SK-N-SH treated with all-trans-retinoic acid at 6 μM for 48 hours (cell line): ENCODE measurements around the gene MRPS18A.

ENCODE experiments used
- ESRRG ChIP-seq: fragments of 250-450 bp; sonication (Bioruptor Pico); IDR thresholded peaks from 2 replicates; pipeline ENCODE4 v1.6.1; 2021; ENCODE audit warnings: mild to moderate bottlenecking
- ISL1 ChIP-seq: fragments of 250-450 bp; sonication (Bioruptor Pico); IDR thresholded peaks from 2 replicates; pipeline ENCODE4 v2.1.2; 2022; ENCODE audit warnings: mild to moderate bottlenecking, moderate library complexity
- PPARA ChIP-seq: fragments of 250-450 bp; sonication (Bioruptor Pico); IDR thresholded peaks from 2 replicates; pipeline ENCODE4 v1.5.0; 2020; ENCODE audit warnings: mild to moderate bottlenecking, borderline replicate concordance
- RARB ChIP-seq: fragments of 250-450 bp; sonication (Bioruptor Pico); IDR thresholded peaks from 2 replicates; pipeline ENCODE4 v1.8.0; 2021; ENCODE audit warnings: mild to moderate bottlenecking, moderate library complexity
- SNAI2 ChIP-seq: fragments of 250-450 bp; sonication (Bioruptor Pico); IDR thresholded peaks from 2 replicates; pipeline ENCODE4 v1.5.0; 2020; ENCODE audit warnings: mild to moderate bottlenecking, moderate library complexity
- ZFP30 ChIP-seq: fragments of 450-650 bp; formaldehyde crosslinking; IDR thresholded peaks from 2 replicates; pipeline ENCODE4 v1.5.0; 2022; ENCODE audit warnings: mild to moderate bottlenecking, moderate library complexity
- TF ChIP-seq, protein P1 (sequence below): fragments of 250-450 bp; sonication (Bioruptor Pico); IDR thresholded peaks from 2 replicates; pipeline ENCODE4 v1.5.0; 2020; ENCODE audit warnings: mild to moderate bottlenecking, moderate library complexity
- TF ChIP-seq, protein P2 (sequence below): fragments of 250-450 bp; sonication (Bioruptor Pico); IDR thresholded peaks from 2 replicates; pipeline ENCODE4 v1.8.0; 2021; ENCODE audit warnings: low read depth, mild to moderate bottlenecking, moderate library complexity, borderline replicate concordance

DNA sequence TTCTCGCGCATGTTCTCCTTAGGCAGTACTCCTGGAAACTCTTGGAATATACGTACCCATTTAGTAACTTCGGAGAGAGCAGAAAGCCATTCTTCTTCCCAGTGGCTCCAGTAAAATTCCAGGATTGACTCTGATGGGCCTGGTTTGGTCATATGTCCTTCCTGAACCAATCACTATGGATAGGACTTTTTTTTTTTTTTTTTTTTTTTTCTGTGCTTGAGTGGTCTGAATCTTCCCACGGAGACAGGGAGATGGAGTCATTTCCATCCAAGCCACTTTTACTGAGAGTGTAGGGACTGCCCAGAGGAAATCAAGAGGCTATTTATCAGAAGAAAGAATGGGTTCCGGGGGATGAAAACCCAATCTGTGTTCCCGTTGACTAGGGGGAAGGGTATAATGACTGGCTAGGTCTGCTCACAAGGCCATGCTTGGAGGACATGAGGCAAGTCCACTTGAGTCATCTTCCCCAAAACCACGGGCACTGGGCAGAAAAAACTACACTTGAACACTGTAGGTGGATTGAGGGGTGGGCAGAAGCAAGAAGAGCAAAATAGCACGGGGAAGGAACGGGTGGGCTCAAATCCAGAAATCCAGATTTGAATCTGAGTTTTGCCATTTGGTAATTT, 35.4 kb upstream of the MRPS18A start:
- TF ChIP-seq, protein P1, sequence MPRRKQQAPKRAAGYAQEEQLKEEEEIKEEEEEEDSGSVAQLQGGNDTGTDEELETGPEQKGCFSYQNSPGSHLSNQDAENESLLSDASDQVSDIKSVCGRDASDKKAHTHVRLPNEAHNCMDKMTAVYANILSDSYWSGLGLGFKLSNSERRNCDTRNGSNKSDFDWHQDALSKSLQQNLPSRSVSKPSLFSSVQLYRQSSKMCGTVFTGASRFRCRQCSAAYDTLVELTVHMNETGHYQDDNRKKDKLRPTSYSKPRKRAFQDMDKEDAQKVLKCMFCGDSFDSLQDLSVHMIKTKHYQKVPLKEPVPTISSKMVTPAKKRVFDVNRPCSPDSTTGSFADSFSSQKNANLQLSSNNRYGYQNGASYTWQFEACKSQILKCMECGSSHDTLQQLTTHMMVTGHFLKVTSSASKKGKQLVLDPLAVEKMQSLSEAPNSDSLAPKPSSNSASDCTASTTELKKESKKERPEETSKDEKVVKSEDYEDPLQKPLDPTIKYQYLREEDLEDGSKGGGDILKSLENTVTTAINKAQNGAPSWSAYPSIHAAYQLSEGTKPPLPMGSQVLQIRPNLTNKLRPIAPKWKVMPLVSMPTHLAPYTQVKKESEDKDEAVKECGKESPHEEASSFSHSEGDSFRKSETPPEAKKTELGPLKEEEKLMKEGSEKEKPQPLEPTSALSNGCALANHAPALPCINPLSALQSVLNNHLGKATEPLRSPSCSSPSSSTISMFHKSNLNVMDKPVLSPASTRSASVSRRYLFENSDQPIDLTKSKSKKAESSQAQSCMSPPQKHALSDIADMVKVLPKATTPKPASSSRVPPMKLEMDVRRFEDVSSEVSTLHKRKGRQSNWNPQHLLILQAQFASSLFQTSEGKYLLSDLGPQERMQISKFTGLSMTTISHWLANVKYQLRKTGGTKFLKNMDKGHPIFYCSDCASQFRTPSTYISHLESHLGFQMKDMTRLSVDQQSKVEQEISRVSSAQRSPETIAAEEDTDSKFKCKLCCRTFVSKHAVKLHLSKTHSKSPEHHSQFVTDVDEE (CRISPR knock-in tag): no peak
- TF ChIP-seq PPARA (CRISPR knock-in tag): no peak
- no peak for TF ChIP-seq RARB (CRISPR knock-in tag)
- no peak for TF ChIP-seq SNAI2 (CRISPR knock-in tag)
- TF ChIP-seq ESRRG: no peak
- TF ChIP-seq ZFP30 (CRISPR knock-in tag): no peak
- TF ChIP-seq, protein P2, sequence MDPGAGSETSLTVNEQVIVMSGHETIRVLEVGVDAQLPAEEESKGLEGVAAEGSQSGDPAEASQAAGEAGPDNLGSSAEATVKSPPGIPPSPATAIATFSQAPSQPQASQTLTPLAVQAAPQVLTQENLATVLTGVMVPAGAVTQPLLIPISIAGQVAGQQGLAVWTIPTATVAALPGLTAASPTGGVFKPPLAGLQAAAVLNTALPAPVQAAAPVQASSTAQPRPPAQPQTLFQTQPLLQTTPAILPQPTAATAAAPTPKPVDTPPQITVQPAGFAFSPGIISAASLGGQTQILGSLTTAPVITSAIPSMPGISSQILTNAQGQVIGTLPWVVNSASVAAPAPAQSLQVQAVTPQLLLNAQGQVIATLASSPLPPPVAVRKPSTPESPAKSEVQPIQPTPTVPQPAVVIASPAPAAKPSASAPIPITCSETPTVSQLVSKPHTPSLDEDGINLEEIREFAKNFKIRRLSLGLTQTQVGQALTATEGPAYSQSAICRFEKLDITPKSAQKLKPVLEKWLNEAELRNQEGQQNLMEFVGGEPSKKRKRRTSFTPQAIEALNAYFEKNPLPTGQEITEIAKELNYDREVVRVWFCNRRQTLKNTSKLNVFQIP (CRISPR knock-in tag): no peak
- TF ChIP-seq ISL1: no peak
